GM12891 (cell line): ENCODE data around the gene SLC13A3.

Source experiments
- POLR2AphosphoS5 ChIP-seq: IDR thresholded peaks from 2 replicates; pipeline ENCODE4 v1.6.1; 2011; ENCODE audit warnings: low read depth, low read length, control low read depth
- SPI1 ChIP-seq: IDR thresholded peaks from 2 replicates; pipeline ENCODE4 v1.6.1; 2011; ENCODE audit warnings: low read depth, low read length, control low read depth

DNA sequence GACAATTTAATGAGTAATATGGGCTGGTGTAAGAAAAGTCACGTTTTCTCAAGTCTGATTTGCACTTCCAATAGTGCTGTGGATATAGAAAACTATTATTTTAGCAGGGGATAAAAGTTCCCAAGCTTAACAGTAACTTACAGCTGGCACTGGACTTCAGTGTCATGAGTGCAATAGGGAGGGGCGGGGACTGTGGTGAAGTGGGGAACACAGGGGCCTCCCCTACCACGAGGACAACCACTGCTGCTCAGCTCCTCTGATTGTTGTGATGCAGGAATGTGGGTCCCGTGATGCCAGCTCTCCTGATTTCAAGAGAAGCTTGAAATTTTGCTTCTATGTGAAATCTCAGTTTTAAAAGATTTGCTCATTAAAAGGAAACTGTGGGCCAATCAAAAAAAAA lies 24.0 kb downstream of the SLC13A3 start:
- TF ChIP-seq SPI1 (no peak), POLR2AphosphoS5 (no peak)
